H9 (cell line): ENCODE results near the gene EGFR. TPM values are rescaled to one million over a fixed set of nuclear protein-coding genes. Genes with fewer than 3 reads are reported as not detected.
A peak's percentile ranks its signal among the peaks of the same experiment; 100 is the strongest.

ENCODE experiments used
- DNase-seq: peaks from one replicate; pipeline ENCODE4 v3.0.0-alpha.2; 2017
- H2AFZ ChIP-seq: one replicate; pipeline ENCODE4 v1.6.1; 2013; ENCODE audit warnings: mild to moderate bottlenecking, low read length, control low read depth, moderate library complexity
- H2AK5ac ChIP-seq: 2 replicates; pipeline ENCODE4 v1.6.1; 2013; ENCODE audit warnings: low read length, control low read depth, mixed read lengths; ENCODE audit not compliant: insufficient read length
- H2BK120ac ChIP-seq: one replicate; pipeline ENCODE4 v1.6.1; 2013; ENCODE audit warnings: low read depth, mild to moderate bottlenecking, low read length, control low read depth, inconsistent platforms; ENCODE audit not compliant: poor library complexity, severe bottlenecking
- H2BK12ac ChIP-seq: 2 replicates; pipeline ENCODE4 v1.6.1; 2013; ENCODE audit warnings: low read length, control low read depth, mixed read lengths, low read depth; ENCODE audit not compliant: insufficient read length
- H2BK15ac ChIP-seq: 2 replicates; pipeline ENCODE4 v1.6.1; 2013; ENCODE audit warnings: low read depth, low read length, control low read depth
- H2BK20ac ChIP-seq: one replicate; pipeline ENCODE4 v1.6.1; 2013; ENCODE audit warnings: low read depth, mild to moderate bottlenecking, low read length, control low read depth, inconsistent platforms; ENCODE audit not compliant: poor library complexity, severe bottlenecking
- H2BK5ac ChIP-seq: 2 replicates; pipeline ENCODE4 v1.6.1; 2013; ENCODE audit warnings: low read length, control low read depth, mixed read lengths; ENCODE audit not compliant: insufficient read length
- H3K14ac ChIP-seq: 2 replicates; pipeline ENCODE4 v1.6.1; 2013; ENCODE audit warnings: low read length, control low read depth; ENCODE audit not compliant: insufficient read depth
- H3K18ac ChIP-seq: 2 replicates; pipeline ENCODE4 v1.6.1; 2013; ENCODE audit warnings: low read depth, mild to moderate bottlenecking, mixed read lengths, low read length, control low read depth; ENCODE audit not compliant: insufficient read length
- H3K23ac ChIP-seq: 2 replicates; pipeline ENCODE4 v1.6.1; 2013; ENCODE audit warnings: low read length, control low read depth, mixed read lengths, low read depth; ENCODE audit not compliant: insufficient read length
- H3K23me2 ChIP-seq: 2 replicates; pipeline ENCODE4 v1.6.1; 2013; ENCODE audit warnings: low read depth, mild to moderate bottlenecking, mixed read lengths, low read length, control low read depth; ENCODE audit not compliant: insufficient read length, poor library complexity, severe bottlenecking
- H3K27ac ChIP-seq: 2 replicates; pipeline ENCODE4 v1.5.1; 2013; ENCODE audit warnings: low read length, control low read depth, mixed read lengths, low read depth; ENCODE audit not compliant: insufficient read length
- H3K27me3 ChIP-seq: 2 replicates; pipeline ENCODE4 v1.6.1; 2013; ENCODE audit warnings: low read length, control low read depth, inconsistent platforms; ENCODE audit not compliant: insufficient read depth
- H3K4ac ChIP-seq: 2 replicates; pipeline ENCODE4 v1.6.1; 2013; ENCODE audit warnings: low read depth, mild to moderate bottlenecking, control low read depth, inconsistent platforms, low read length, moderate library complexity
- H3K4me1 ChIP-seq: 2 replicates; pipeline ENCODE4 v1.6.1; 2013; ENCODE audit warnings: low read length, control low read depth, inconsistent platforms; ENCODE audit not compliant: insufficient read depth
- H3K4me2 ChIP-seq: 2 replicates; pipeline ENCODE4 v1.6.1; 2013; ENCODE audit warnings: low read length, control low read depth, mixed read lengths; ENCODE audit not compliant: insufficient read length, insufficient read depth
- H3K56ac ChIP-seq: 2 replicates; pipeline ENCODE4 v1.6.1; 2013; ENCODE audit warnings: low read depth, mild to moderate bottlenecking, mixed read lengths, low read length, control low read depth; ENCODE audit not compliant: insufficient read length
- H3K79me1 ChIP-seq: 2 replicates; pipeline ENCODE4 v1.6.1; 2013; ENCODE audit warnings: low read depth, mild to moderate bottlenecking, moderate library complexity, low read length, control low read depth, inconsistent platforms; ENCODE audit not compliant: insufficient read depth, poor library complexity, severe bottlenecking
- H3K79me2 ChIP-seq: 2 replicates; pipeline ENCODE4 v1.6.1; 2013; ENCODE audit warnings: low read length, control low read depth, inconsistent platforms; ENCODE audit not compliant: insufficient read depth
- H3K9ac ChIP-seq: 2 replicates; pipeline ENCODE4 v1.6.1; 2013; ENCODE audit warnings: low read length, control low read depth, mixed read lengths; ENCODE audit not compliant: insufficient read length; ENCODE audit errors: extremely low read depth
- H3K9me3 ChIP-seq: one replicate; pipeline ENCODE4 v1.6.1; 2013; ENCODE audit warnings: low read depth, low read length, inconsistent platforms; ENCODE audit not compliant: control insufficient read depth
- H3T11ph ChIP-seq: one replicate; pipeline ENCODE4 v1.6.1; 2013; ENCODE audit warnings: mild to moderate bottlenecking, low read length, control low read depth, inconsistent platforms
- H4K20me1 ChIP-seq: one replicate; pipeline ENCODE4 v1.6.1; 2013; ENCODE audit not compliant: control insufficient read depth, insufficient read length, insufficient read depth
- H4K5ac ChIP-seq: 2 replicates; pipeline ENCODE4 v1.6.1; 2013; ENCODE audit warnings: low read depth, mild to moderate bottlenecking, mixed read lengths, low read length, control low read depth; ENCODE audit not compliant: insufficient read length
- H4K8ac ChIP-seq: replicated peaks from 2 replicates; pipeline ENCODE4 v1.6.1; 2013; ENCODE audit warnings: low read length, control low read depth, mixed read lengths, low read depth; ENCODE audit not compliant: insufficient read length
- H4K91ac ChIP-seq: 2 replicates; pipeline ENCODE4 v1.6.1; 2013; ENCODE audit warnings: low read depth, mild to moderate bottlenecking, moderate library complexity, mixed read lengths, low read length, control low read depth; ENCODE audit not compliant: insufficient read length
- H3K27ac Mint-ChIP-seq, 3 experiments: 2 replicates in 2 of 3; 3 replicates in 1 of 3; pipeline ENCODE4 v1.8.0; 2020 to 2021; ENCODE audit warnings: mixed read lengths in 3 of 3, mild to moderate bottlenecking in 1 of 3, moderate library complexity in 1 of 3
- H3K27me3 Mint-ChIP-seq: 2 replicates; pipeline ENCODE4 v1.8.0; 2021; ENCODE audit warnings: low read depth, mild to moderate bottlenecking, moderate library complexity, mixed read lengths
- H3K36me3 Mint-ChIP-seq, 3 experiments: 2 replicates in 2 of 3; 3 replicates in 1 of 3; pipeline ENCODE4 v1.8.0; 2020 to 2021; ENCODE audit warnings: low read depth in 3 of 3, mixed read lengths in 3 of 3; ENCODE audit not compliant: insufficient read depth in 1 of 3
- H3K4me1 Mint-ChIP-seq, 2 experiments: 2 replicates each; pipeline ENCODE4 v1.8.0; 2020; ENCODE audit warnings: mixed read lengths in 2 of 2
- H3K4me3 Mint-ChIP-seq, 2 experiments: 2 replicates in 1 of 2; 3 replicates in 1 of 2; pipeline ENCODE4 v1.8.0; 2020 to 2021; ENCODE audit warnings: mild to moderate bottlenecking in 2 of 2, mixed read lengths in 2 of 2, moderate library complexity in 1 of 2
- H3K9me3 Mint-ChIP-seq, 2 experiments: 2 replicates in 1 of 2; 3 replicates in 1 of 2; pipeline ENCODE4 v1.8.0; 2020; ENCODE audit warnings: mild to moderate bottlenecking in 2 of 2, mixed read lengths in 2 of 2, moderate library complexity in 1 of 2
- CTCF ChIP-seq: fragments of 200-600 bp; sonication (generic); conservative IDR thresholded peaks from 3 replicates; pipeline ENCODE4 v1.8.0; 2021; ENCODE audit warnings: antibody characterized with exemption, mild to moderate bottlenecking
- WGBS: extraction: QIAGEN DNeasy Blood & Tissue Kit; methylation state at CpG from one replicate; pipeline ENCODE4 v1.1.7; 2013; ENCODE audit warnings: missing lambda C conversion rate, low lambda C conversion rate, mixed read lengths; ENCODE audit not compliant: insufficient read length; ENCODE audit errors: extremely low coverage; 5-methylcytosine and 5-hydroxymethylcytosine counted together
- total RNA-seq: library from RNA; stranded (reverse); gene quantifications from 2 replicates; pipeline ENCODE4 v1.2.1, GENCODE V29; 2021

EGFR gene
- total RNA-seq, 1 experiment from 2014 or later, result 3.3 TPM

GRCh38 chr7:55255496-55256445 lies 237.0 kb downstream of the EGFR start:
- H2BK5ac ChIP-seq, result no peak overlapping the region
- H2BK120ac ChIP-seq, result no peak overlapping the region
- no peak overlapping the region for H2BK12ac ChIP-seq
- H3K14ac ChIP-seq, result no peak overlapping the region; the same call in 1 of the 2 replicates
- H4K20me1 ChIP-seq, result peaks cover 2% of the 10 kb centered on the region
- H2AFZ ChIP-seq, result peak overlapping the region; percentile 97
- H3K23ac ChIP-seq, result no peak overlapping the region
- peak overlapping the region; percentile 54 for H3K4me2 ChIP-seq
- Mint-ChIP-seq H3K4me3 (peak overlapping the region; percentile 76 to 88), H3K27me3 (peaks cover 62% of the 10 kb centered on the region), H3K4me1 (peaks cover 3 to 8% of the 10 kb centered on the region in 2 experiments; a peak in 3 of 4 replicates), H3K27ac (peak overlapping the region in 1 of 3 experiments; percentile 67; a peak in 1 of 7 replicates), H3K36me3 (no peaks in the 10 kb centered on the region; a peak in 1 of 7 replicates), H3K9me3 (peaks cover 4% of the 10 kb centered on the region in 2 experiments; a peak in 3 of 5 replicates)
- H3T11ph ChIP-seq, result no peak overlapping the region
- H3K4me1 ChIP-seq, result no peaks in the 10 kb centered on the region
- H4K5ac ChIP-seq, result no peak overlapping the region
- H3K9ac ChIP-seq, result peak overlapping the region; percentile 57
- H3K4ac ChIP-seq, result no peak overlapping the region
- no peaks in the 10 kb centered on the region for H3K79me2 ChIP-seq
- H3K23me2 ChIP-seq, result peaks cover 15% of the 10 kb centered on the region
- peak; percentile 78 for DNase-seq
- H2BK15ac ChIP-seq, result no peak overlapping the region
- no peak overlapping the region for H3K18ac ChIP-seq
- no peak overlapping the region for H4K8ac ChIP-seq
- no peak overlapping the region for H2AK5ac ChIP-seq
- TF ChIP-seq CTCF, result peak; percentile 75
- no peak overlapping the region for H3K56ac ChIP-seq
- WGBS, result no CpG with 5 or more reads among the region's 43 CpGs
- H3K9me3 ChIP-seq, result no peaks in the 10 kb centered on the region
- peaks cover 21% of the 10 kb centered on the region; the same call in 1 of the 2 replicates for H3K27me3 ChIP-seq
- no peaks in the 10 kb centered on the region for H3K79me1 ChIP-seq
- H4K91ac ChIP-seq, result no peak overlapping the region
- H2BK20ac ChIP-seq, result no peak overlapping the region
- H3K27ac ChIP-seq, result no peak overlapping the region
